22Rv1 (cell line): ENCODE measurements around the gene RASD1.

Source experiments
- ZFX ChIP-seq: fragments of 450-650 bp; IDR thresholded peaks from 2 replicates; pipeline ENCODE4 v1.6.1; 2017; ENCODE audit warnings: antibody characterized with exemption, borderline replicate concordance
- TF ChIP-seq, protein P1 (sequence below): fragments of 450-650 bp; IDR thresholded peaks from 2 replicates; pipeline ENCODE4 v1.5.1; 2017; ENCODE audit warnings: mild to moderate bottlenecking

DNA sequence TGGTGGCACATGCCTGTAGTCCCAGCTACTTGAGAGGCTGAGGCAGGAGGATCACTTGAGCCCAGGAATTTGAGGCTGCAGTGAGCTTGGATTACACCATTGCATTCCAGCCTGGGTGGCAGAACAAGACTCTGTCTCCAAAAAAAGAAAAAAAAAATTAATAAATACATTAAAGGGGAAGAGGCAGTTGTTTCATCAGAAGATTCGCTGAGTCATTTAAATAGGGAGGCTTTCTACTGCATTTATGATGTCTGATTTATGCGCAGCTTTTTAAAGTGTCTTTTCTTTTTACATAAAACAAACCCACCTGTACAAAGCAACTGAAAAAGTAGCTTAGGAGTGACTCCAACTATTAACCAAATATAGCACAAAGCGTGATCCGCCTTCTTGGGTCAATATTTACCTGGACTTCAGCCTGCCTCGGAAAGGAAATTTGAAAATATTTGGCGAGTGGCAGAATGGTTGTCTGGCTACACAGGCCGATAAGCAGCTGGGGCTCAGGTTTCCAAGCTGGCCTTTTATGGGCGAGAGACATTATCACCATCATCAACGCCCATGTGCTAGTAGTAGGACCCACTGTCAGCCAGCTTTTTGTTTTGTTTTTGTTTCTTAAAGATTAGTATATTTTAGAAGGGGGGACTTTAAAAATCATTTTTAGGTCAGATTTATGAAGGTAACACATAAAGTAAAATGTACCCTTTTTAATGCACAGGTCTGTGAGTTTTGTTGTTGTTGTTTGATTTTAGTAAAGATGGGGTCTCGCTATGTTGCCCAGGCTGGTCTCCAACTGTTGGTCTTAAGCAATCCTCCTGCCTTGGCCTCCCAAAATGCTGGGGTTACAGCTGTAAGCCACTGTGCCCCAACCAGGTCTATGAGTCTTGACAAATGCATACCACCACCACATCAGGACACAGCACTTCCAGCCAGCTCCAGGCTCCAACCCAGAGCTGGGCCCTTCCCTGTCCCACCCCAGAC is 42.5 kb upstream of the RASD1 start:
- TF ChIP-seq, protein P1, sequence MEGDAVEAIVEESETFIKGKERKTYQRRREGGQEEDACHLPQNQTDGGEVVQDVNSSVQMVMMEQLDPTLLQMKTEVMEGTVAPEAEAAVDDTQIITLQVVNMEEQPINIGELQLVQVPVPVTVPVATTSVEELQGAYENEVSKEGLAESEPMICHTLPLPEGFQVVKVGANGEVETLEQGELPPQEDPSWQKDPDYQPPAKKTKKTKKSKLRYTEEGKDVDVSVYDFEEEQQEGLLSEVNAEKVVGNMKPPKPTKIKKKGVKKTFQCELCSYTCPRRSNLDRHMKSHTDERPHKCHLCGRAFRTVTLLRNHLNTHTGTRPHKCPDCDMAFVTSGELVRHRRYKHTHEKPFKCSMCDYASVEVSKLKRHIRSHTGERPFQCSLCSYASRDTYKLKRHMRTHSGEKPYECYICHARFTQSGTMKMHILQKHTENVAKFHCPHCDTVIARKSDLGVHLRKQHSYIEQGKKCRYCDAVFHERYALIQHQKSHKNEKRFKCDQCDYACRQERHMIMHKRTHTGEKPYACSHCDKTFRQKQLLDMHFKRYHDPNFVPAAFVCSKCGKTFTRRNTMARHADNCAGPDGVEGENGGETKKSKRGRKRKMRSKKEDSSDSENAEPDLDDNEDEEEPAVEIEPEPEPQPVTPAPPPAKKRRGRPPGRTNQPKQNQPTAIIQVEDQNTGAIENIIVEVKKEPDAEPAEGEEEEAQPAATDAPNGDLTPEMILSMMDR, result no peak
- TF ChIP-seq ZFX, result no peak
